A549 (cell line): Measurements from ENCODE around the gene LPAR1. TPM values are rescaled to one million over a fixed set of nuclear protein-coding genes. Genes with fewer than 3 reads are reported as not detected.
A peak's percentile ranks its signal among the peaks of the same experiment; 100 is the strongest.

Experiments used
- ATAC-seq, 2 experiments: fragments of 200-7000 bp in 1 of 2; fragments of >200 bp in 1 of 2; cut with Nextera tagmentation in 1 of 2; cut with Tn5 transposase in 1 of 2; 3 replicates each; pipeline versions ENCODE4 v1.8.0 to v1.9.1; 2018 to 2020; ENCODE audit warnings: mild to moderate bottlenecking in 1 of 2, moderate library complexity in 1 of 2
- CTCF ChIA-PET: fragments of 300-600 bp; sonication (Branson Sonifier 250); formaldehyde crosslinking; extraction: SDS; loops from one replicate; lab custom pipeline; 2021; ENCODE audit warnings: antibody characterized with exemption, inconsistent platforms; lab: Yijun Ruan, JAX
- POLR2A ChIA-PET: fragments of 350-600 bp; formaldehyde crosslinking; extraction: SDS; loops from one replicate; lab custom pipeline; 2021; ENCODE audit warnings: antibody characterized with exemption, inconsistent platforms; lab: Yijun Ruan, JAX
- DNase-seq, 2 experiments: peaks; one replicate each; pipeline versions ENCODE4 v3.0.0 to v3.0.0-alpha.2; 2011 to 2016; ENCODE audit warnings: low read depth in 1 of 2, low spot score in 1 of 2
- FAIRE-seq: peaks from 2 replicates; lab custom pipeline; 2011; peaks lifted over from hg19 to GRCh38; lab: Jason Lieb, UNC
- H3K27ac ChIP-seq, 2 experiments: fragments of >200 bp; sonication (Bioruptor Twin); formaldehyde crosslinking; 3 replicates each; pipeline ENCODE4 v1.5.1; 2016 to 2017
- H3K4me1 ChIP-seq: fragments of >200 bp; sonication (Bioruptor Twin); formaldehyde crosslinking; 3 replicates; pipeline ENCODE4 v1.6.1; 2016
- H3K4me2 ChIP-seq: fragments of >200 bp; sonication (Bioruptor Twin); formaldehyde crosslinking; 3 replicates; pipeline ENCODE4 v1.6.1; 2016
- H3K4me3 ChIP-seq: fragments of >200 bp; sonication (Bioruptor Twin); formaldehyde crosslinking; 3 replicates; pipeline ENCODE4 v1.5.1; 2016
- H3K9me3 ChIP-seq: fragments of >200 bp; sonication (Bioruptor Twin); formaldehyde crosslinking; 3 replicates; pipeline ENCODE4 v1.6.1; 2016
- ATOH8 ChIP-seq: fragments of 250-450 bp; sonication (Bioruptor Pico); IDR thresholded peaks from 2 replicates; pipeline ENCODE4 v1.5.0; 2020; ENCODE audit warnings: low read depth, mild to moderate bottlenecking, moderate library complexity
- CBX8 ChIP-seq: fragments of 200-600 bp; sonication (generic); IDR thresholded peaks from 2 replicates; pipeline ENCODE4 v1.6.1; 2016
- CEBPB ChIP-seq, 2 experiments: fragments of >200 bp in 1 of 2; sonication (Bioruptor Twin) in 1 of 2; formaldehyde crosslinking in 1 of 2; IDR thresholded peaks; 2 replicates each; pipeline ENCODE4 v1.6.1; 2012 to 2016
- CHD2 ChIP-seq: fragments of 150-350 bp; IDR thresholded peaks from 2 replicates; pipeline ENCODE4 v1.6.1; 2014; ENCODE audit warnings: low read length; ENCODE audit not compliant: partially characterized antibody
- CHD4 ChIP-seq: fragments of 200-600 bp; sonication (generic); IDR thresholded peaks from 2 replicates; pipeline ENCODE4 v1.6.1; 2016; ENCODE audit warnings: antibody characterized with exemption, mild to moderate bottlenecking, borderline replicate concordance
- EHMT2 ChIP-seq: fragments of 200-600 bp; sonication (generic); IDR thresholded peaks from 2 replicates; pipeline ENCODE4 v1.6.1; 2016; ENCODE audit warnings: antibody characterized with exemption, low read depth, mild to moderate bottlenecking, moderate library complexity
- HDAC2 ChIP-seq: fragments of 200-600 bp; sonication (generic); IDR thresholded peaks from 2 replicates; pipeline ENCODE4 v1.6.1; 2016
- HES2 ChIP-seq: fragments of >200 bp; sonication (Bioruptor Twin); formaldehyde crosslinking; IDR thresholded peaks from 2 replicates; pipeline ENCODE4 v1.6.1; 2016
- HOXB5 ChIP-seq: fragments of 250-450 bp; sonication (Bioruptor Pico); IDR thresholded peaks from 2 replicates; pipeline ENCODE4 v1.5.0; 2020; ENCODE audit warnings: mild to moderate bottlenecking, moderate library complexity
- JUN ChIP-seq, 2 experiments: fragments of >200 bp; sonication (Bioruptor Twin); formaldehyde crosslinking; IDR thresholded peaks; 2 replicates in 1 of 2; 3 replicates in 1 of 2; pipeline ENCODE4 v1.6.1; 2016 to 2017
- KDM1A ChIP-seq: fragments of 200-600 bp; sonication (generic); IDR thresholded peaks from 2 replicates; pipeline ENCODE4 v1.6.1; 2016; ENCODE audit warnings: low read depth, mild to moderate bottlenecking
- KDM5A ChIP-seq: fragments of 200-600 bp; sonication (generic); IDR thresholded peaks from 2 replicates; pipeline ENCODE4 v1.6.1; 2016; ENCODE audit warnings: antibody characterized with exemption, mild to moderate bottlenecking
- MAZ ChIP-seq: fragments of 150-350 bp; IDR thresholded peaks from 2 replicates; pipeline ENCODE4 v1.6.1; 2014; ENCODE audit warnings: antibody characterized with exemption, low read depth, low read length, borderline replicate concordance
- MYC ChIP-seq: IDR thresholded peaks from 2 replicates; pipeline ENCODE4 v1.6.1; 2012; ENCODE audit warnings: mild to moderate bottlenecking, inconsistent platforms, low read length, improper control_type of control experiment, borderline replicate concordance
- NR3C1 ChIP-seq: fragments of >200 bp; sonication (Bioruptor Twin); formaldehyde crosslinking; IDR thresholded peaks from 3 replicates; pipeline ENCODE4 v1.6.1; 2017
- PHF8 ChIP-seq: fragments of 200-600 bp; sonication (generic); IDR thresholded peaks from 2 replicates; pipeline ENCODE4 v1.6.1; 2016; ENCODE audit warnings: low read depth, mild to moderate bottlenecking, antibody characterized with exemption, moderate library complexity, borderline replicate concordance
- POLR2A ChIP-seq: IDR thresholded peaks from 2 replicates; pipeline ENCODE4 v1.6.1; 2012; ENCODE audit warnings: mild to moderate bottlenecking, low read length
- RAD21 ChIP-seq, 2 experiments: fragments of >200 bp in 1 of 2; sonication (Bioruptor Twin) in 1 of 2; formaldehyde crosslinking in 1 of 2; IDR thresholded peaks in 1 of 2; conservative IDR thresholded peaks in 1 of 2; 2 replicates in 1 of 2; 3 replicates in 1 of 2; pipeline ENCODE4 v1.6.1; 2012 to 2018; ENCODE audit warnings: inconsistent platforms in 1 of 2
- RARB ChIP-seq: fragments of 250-450 bp; sonication (Bioruptor Pico); IDR thresholded peaks from 2 replicates; pipeline ENCODE4 v1.8.0; 2021; ENCODE audit warnings: mild to moderate bottlenecking, moderate library complexity
- RCOR1 ChIP-seq: fragments of 150-350 bp; IDR thresholded peaks from 2 replicates; pipeline ENCODE4 v1.6.1; 2014; ENCODE audit warnings: antibody characterized with exemption, low read length, low read depth
- RNF2 ChIP-seq: fragments of 200-600 bp; sonication (generic); IDR thresholded peaks from 2 replicates; pipeline ENCODE4 v1.6.1; 2016; ENCODE audit warnings: low read depth, mild to moderate bottlenecking, antibody characterized with exemption, moderate library complexity, borderline replicate concordance
- SREBF2 ChIP-seq: fragments of 450-650 bp; IDR thresholded peaks from 2 replicates; pipeline ENCODE4 v1.6.1; 2014; ENCODE audit warnings: mild to moderate bottlenecking, moderate library complexity
- ZNF302 ChIP-seq: fragments of 250-450 bp; sonication (Bioruptor Pico); IDR thresholded peaks from 2 replicates; pipeline ENCODE4 v1.9.0; 2021; ENCODE audit warnings: inconsistent platforms, mild to moderate bottlenecking, moderate library complexity
- ZSCAN20 ChIP-seq: fragments of 250-450 bp; sonication (Bioruptor Pico); IDR thresholded peaks from 2 replicates; pipeline ENCODE4 v1.8.0; 2022; ENCODE audit warnings: mild to moderate bottlenecking, moderate library complexity
- WGBS: methylation state at CpG from one replicate; pipeline ENCODE4 v1.1.6; 2017; ENCODE audit errors: missing lambda C conversion rate; 5-methylcytosine and 5-hydroxymethylcytosine counted together
- polyA plus RNA-seq, 4 experiments: library from polyadenylated mRNA; depleted of rRNA in 3 of 4; stranded (reverse); fragments of >200 nt; fragmentation: RNase III in 1 of 4; extraction: RNeasy Plus Mini Kit Qiagen cat#74134 plus additional on column Dnase treatment in 1 of 4; gene quantifications; 2 replicates in 3 of 4; 3 replicates in 1 of 4; pipeline ENCODE4 v1.2.3, GENCODE V29; 2011 to 2017
- TF ChIP-seq, protein P1 (sequence below): fragments of 200-600 bp; sonication (generic); IDR thresholded peaks from 2 replicates; pipeline ENCODE4 v1.6.1; 2016; ENCODE audit warnings: antibody characterized with exemption, mild to moderate bottlenecking, moderate library complexity
- TF ChIP-seq, protein P2 (sequence below): fragments of >200 bp; sonication (Bioruptor Twin); formaldehyde crosslinking; IDR thresholded peaks from 3 replicates; pipeline ENCODE4 v1.5.1; 2016
- TF ChIP-seq, protein P3 (sequence below): fragments of >200 bp; sonication (Bioruptor Twin); formaldehyde crosslinking; IDR thresholded peaks from 3 replicates; pipeline ENCODE4 v1.6.1; 2016
- TF ChIP-seq, protein P4 (sequence below): IDR thresholded peaks from 2 replicates; pipeline ENCODE4 v1.6.1; 2012; ENCODE audit warnings: low read depth, borderline replicate concordance

Gene LPAR1
- polyA plus RNA-seq, 2 of the 4 experiments (the other 2 are of a cell fraction), result 15.8 to 33.7 TPM

DNA sequence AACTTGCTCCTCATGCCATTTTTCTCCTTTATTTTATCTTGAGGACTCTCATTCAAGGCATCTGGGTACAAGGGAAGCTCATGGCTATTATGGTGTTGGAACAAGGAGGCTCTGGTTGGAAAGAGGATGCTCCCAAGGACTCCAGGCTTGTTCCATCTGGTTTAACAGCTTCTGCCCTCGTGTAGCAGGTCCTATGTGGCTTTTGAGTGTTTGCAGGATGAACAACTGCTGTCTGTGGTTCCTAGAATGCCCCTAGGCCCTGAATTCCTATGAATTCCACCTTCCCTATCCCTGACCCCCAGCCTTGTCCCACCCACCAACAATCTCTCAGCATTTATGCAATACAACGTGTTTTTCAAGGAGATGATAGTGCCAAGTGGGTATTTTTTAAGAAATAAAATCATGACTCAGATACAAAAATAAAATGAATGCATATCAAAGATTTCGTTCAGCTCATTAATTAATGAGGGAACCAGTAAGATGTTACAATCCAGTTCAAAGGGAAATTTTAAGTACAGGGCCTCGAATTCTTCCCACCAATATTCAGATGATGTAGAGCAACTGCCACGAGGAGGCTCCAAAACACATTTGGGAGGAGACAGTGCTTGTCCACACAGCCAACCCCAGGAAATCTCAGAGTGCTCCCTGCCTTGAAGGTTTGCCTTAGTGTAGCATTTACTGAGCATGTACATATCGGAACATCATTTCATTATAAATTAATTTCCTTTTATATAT, 187.7 kb downstream of the LPAR1 start:
- FAIRE-seq (no peak), DNase-seq (no peak), ATAC-seq (no peak)
- H3K4me1 ChIP-seq, result 0 out of 3 replicates have a peak, but pooled peaks cover 3% of the 10 kb centered on the region
- no peaks in the 10 kb centered on the region for H3K9me3 ChIP-seq
- ChIA-PET POLR2A (no interaction called here), CTCF (interaction anchor here (0.8 kb wide), 1 partner anchor 10 kb away, joined by 3 read pairs; no protein-coding TSS in a partner anchor)
- H3K4me2 ChIP-seq, result no peak overlapping the region
- TF ChIP-seq RAD21 (conservative IDR thresholded peaks at IDR 0.05 in 1 of 2, IDR thresholded peaks at IDR 0.05 in 1 of 2), result no peak
- no peak for TF ChIP-seq KDM5A
- TF ChIP-seq MAZ, result no peak
- no peak for TF ChIP-seq PHF8
- TF ChIP-seq CBX8, result no peak
- no peak for TF ChIP-seq POLR2A
- TF ChIP-seq HDAC2, result no peak
- TF ChIP-seq MYC, result no peak
- TF ChIP-seq HOXB5, result no peak
- TF ChIP-seq SREBF2, result no peak
- TF ChIP-seq, protein P1, sequence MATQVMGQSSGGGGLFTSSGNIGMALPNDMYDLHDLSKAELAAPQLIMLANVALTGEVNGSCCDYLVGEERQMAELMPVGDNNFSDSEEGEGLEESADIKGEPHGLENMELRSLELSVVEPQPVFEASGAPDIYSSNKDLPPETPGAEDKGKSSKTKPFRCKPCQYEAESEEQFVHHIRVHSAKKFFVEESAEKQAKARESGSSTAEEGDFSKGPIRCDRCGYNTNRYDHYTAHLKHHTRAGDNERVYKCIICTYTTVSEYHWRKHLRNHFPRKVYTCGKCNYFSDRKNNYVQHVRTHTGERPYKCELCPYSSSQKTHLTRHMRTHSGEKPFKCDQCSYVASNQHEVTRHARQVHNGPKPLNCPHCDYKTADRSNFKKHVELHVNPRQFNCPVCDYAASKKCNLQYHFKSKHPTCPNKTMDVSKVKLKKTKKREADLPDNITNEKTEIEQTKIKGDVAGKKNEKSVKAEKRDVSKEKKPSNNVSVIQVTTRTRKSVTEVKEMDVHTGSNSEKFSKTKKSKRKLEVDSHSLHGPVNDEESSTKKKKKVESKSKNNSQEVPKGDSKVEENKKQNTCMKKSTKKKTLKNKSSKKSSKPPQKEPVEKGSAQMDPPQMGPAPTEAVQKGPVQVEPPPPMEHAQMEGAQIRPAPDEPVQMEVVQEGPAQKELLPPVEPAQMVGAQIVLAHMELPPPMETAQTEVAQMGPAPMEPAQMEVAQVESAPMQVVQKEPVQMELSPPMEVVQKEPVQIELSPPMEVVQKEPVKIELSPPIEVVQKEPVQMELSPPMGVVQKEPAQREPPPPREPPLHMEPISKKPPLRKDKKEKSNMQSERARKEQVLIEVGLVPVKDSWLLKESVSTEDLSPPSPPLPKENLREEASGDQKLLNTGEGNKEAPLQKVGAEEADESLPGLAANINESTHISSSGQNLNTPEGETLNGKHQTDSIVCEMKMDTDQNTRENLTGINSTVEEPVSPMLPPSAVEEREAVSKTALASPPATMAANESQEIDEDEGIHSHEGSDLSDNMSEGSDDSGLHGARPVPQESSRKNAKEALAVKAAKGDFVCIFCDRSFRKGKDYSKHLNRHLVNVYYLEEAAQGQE, result no peak
- no peak for TF ChIP-seq CHD2
- H3K4me3 ChIP-seq, result no peak overlapping the region
- 65% methylated on average over 6 of the region's 6 CpGs for WGBS
- H3K27ac ChIP-seq, result no peak overlapping the region

DNA sequence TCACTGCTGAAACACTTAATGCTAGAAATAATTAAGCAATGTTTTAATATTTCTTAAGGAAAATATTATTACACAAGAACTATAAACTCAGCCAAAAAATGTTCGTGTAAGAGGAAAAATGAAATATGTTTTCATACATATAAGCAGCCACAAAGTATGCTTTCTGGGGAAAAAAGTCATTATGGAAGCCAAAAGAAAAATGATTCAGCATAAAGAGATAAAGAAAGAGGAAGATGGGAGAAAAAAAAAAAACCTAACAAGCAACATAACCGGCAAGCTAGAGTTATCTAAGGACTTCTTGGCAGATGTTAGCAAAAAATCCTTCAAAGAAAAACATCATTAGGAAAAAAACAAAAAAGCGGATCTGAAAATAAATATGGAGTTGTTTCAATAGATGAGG, 190.6 kb downstream of the LPAR1 start:
- DNase-seq (no peak), ATAC-seq (no peak), FAIRE-seq (no peak)
- no peak for TF ChIP-seq ZSCAN20 (CRISPR knock-in tag)
- no peak for TF ChIP-seq RNF2
- no peak for TF ChIP-seq ZNF302 (CRISPR knock-in tag)
- no peak for TF ChIP-seq JUN (IDR thresholded peaks at IDR 0.05)
- no peak for TF ChIP-seq NR3C1
- no peak for TF ChIP-seq CHD4
- TF ChIP-seq HES2, result no peak
- TF ChIP-seq, protein P2, sequence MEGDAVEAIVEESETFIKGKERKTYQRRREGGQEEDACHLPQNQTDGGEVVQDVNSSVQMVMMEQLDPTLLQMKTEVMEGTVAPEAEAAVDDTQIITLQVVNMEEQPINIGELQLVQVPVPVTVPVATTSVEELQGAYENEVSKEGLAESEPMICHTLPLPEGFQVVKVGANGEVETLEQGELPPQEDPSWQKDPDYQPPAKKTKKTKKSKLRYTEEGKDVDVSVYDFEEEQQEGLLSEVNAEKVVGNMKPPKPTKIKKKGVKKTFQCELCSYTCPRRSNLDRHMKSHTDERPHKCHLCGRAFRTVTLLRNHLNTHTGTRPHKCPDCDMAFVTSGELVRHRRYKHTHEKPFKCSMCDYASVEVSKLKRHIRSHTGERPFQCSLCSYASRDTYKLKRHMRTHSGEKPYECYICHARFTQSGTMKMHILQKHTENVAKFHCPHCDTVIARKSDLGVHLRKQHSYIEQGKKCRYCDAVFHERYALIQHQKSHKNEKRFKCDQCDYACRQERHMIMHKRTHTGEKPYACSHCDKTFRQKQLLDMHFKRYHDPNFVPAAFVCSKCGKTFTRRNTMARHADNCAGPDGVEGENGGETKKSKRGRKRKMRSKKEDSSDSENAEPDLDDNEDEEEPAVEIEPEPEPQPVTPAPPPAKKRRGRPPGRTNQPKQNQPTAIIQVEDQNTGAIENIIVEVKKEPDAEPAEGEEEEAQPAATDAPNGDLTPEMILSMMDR, result no peak
- TF ChIP-seq, protein P3, sequence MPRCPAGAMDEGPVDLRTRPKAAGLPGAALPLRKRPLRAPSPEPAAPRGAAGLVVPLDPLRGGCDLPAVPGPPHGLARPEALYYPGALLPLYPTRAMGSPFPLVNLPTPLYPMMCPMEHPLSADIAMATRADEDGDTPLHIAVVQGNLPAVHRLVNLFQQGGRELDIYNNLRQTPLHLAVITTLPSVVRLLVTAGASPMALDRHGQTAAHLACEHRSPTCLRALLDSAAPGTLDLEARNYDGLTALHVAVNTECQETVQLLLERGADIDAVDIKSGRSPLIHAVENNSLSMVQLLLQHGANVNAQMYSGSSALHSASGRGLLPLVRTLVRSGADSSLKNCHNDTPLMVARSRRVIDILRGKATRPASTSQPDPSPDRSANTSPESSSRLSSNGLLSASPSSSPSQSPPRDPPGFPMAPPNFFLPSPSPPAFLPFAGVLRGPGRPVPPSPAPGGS, result no peak
- no peak for TF ChIP-seq RARB (CRISPR knock-in tag)
- TF ChIP-seq EHMT2, result no peak
- no peak for TF ChIP-seq CEBPB (IDR thresholded peaks at IDR 0.05)
- no peak for TF ChIP-seq PHF8
- no peak for TF ChIP-seq ATOH8 (CRISPR knock-in tag)
- no peak for TF ChIP-seq KDM1A
- no peak for TF ChIP-seq RCOR1
- no peak for TF ChIP-seq POLR2A
- TF ChIP-seq, protein P4, sequence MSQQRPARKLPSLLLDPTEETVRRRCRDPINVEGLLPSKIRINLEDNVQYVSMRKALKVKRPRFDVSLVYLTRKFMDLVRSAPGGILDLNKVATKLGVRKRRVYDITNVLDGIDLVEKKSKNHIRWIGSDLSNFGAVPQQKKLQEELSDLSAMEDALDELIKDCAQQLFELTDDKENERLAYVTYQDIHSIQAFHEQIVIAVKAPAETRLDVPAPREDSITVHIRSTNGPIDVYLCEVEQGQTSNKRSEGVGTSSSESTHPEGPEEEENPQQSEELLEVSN, result no peak
- POLR2A ChIA-PET, result interaction anchor here (0.7 kb wide), 1 partner anchor 591 kb away, joined by 3 read pairs; the partner anchor contains the start of gene TXN
- no peak overlapping the region for H3K4me3 ChIP-seq
- CTCF ChIA-PET, result no interaction called here
- 0 out of 3 replicates have a peak, but pooled peaks cover 3% of the 10 kb centered on the region for H3K4me1 ChIP-seq
- H3K4me2 ChIP-seq, result peak overlapping the region; percentile 31; the same call in 2 of the 3 replicates
- 50% methylated on average over 3 of the region's 3 CpGs for WGBS
- no peak overlapping the region for H3K27ac ChIP-seq
- no peaks in the 10 kb centered on the region for H3K9me3 ChIP-seq
